HCT116 (cell line): ENCODE measurements around the gene GRIK3. TPM values are rescaled to one million over a fixed set of nuclear protein-coding genes. Genes with fewer than 3 reads are reported as not detected.

Source experiments
- ATAC-seq: fragments of 200-7000 bp; cut with Tn5 transposase; 2 replicates; pipeline ENCODE4 v1.9.1; 2020; ENCODE audit warnings: mild to moderate bottlenecking, moderate library complexity
- BruUV-seq: library from RNA; stranded (reverse); fragments of 400-500 nt; replicated peaks from 2 replicates; lab custom pipeline; 2021; lab: Mats Ljungman, UMichigan
- CTCF ChIA-PET: fragments of 300-600 bp; sonication (Branson Sonifier 250); formaldehyde crosslinking; loops from one replicate; lab custom pipeline; 2021; ENCODE audit warnings: antibody characterized with exemption; lab: Charles Lee
- POLR2A ChIA-PET: fragments of 300-600, 350-600 bp; sonication (Branson Sonifier 250); formaldehyde crosslinking; loops from one replicate; lab custom pipeline; 2021; ENCODE audit warnings: antibody characterized with exemption; lab: Charles Lee
- RAD21 ChIA-PET, 2 experiments: fragments of 300-600 bp; sonication (Branson Sonifier 250); formaldehyde crosslinking; loops; one replicate each; lab custom pipeline; 2023; ENCODE audit warnings: low total read pairs in 2 of 2; ENCODE audit not compliant: uncharacterized antibody in 2 of 2, unreplicated experiment in 2 of 2, low non-redundant PET in 1 of 2; lab: Charles Lee
- DNase-seq: peaks from one replicate; pipeline ENCODE4 v3.0.0-alpha.2; 2010; ENCODE audit warnings: low read depth, low spot score
- H2AFZ ChIP-seq: fragments of 200-600 bp; shearing (Covaris generic), sonication (generic); 2 replicates; pipeline ENCODE4 v1.6.1; 2017; ENCODE audit warnings: low read depth, mixed run types, mixed read lengths, antibody characterized with exemption, low read length; ENCODE audit not compliant: poor library complexity, severe bottlenecking
- H3K27ac ChIP-seq: 2 replicates; pipeline ENCODE4 v1.5.1; 2012; ENCODE audit warnings: low read depth, low read length
- H3K27me3 ChIP-seq: fragments of 200-600 bp; sonication (generic); 2 replicates; pipeline ENCODE4 v1.6.1; 2016; ENCODE audit warnings: mixed run types, low read length, mixed read lengths; ENCODE audit not compliant: insufficient read depth
- H3K36me3 ChIP-seq, 2 experiments: fragments of 200-500 bp in 1 of 2; fragments of 200-600 bp in 1 of 2; sonication (Bioruptor generic) in 1 of 2; sonication (generic) in 1 of 2; 2 replicates each; pipeline versions ENCODE4 v1.5.1 to v1.6.1; 2014 to 2016; ENCODE audit warnings: low read length in 2 of 2, inconsistent platforms in 1 of 2, mixed read lengths in 1 of 2, mixed run types in 1 of 2; ENCODE audit not compliant: insufficient read depth in 2 of 2, control insufficient read depth in 1 of 2
- H3K4me1 ChIP-seq, 2 experiments: fragments of 200-600 bp in 1 of 2; sonication (generic) in 1 of 2; 2 replicates each; pipeline versions ENCODE4 v1.5.1 to v1.6.1; 2012 to 2017; ENCODE audit warnings: low read length in 2 of 2, inconsistent platforms in 1 of 2, mild to moderate bottlenecking in 1 of 2, mixed read lengths in 1 of 2, mixed run types in 1 of 2, moderate library complexity in 1 of 2; ENCODE audit not compliant: insufficient read depth in 2 of 2, control insufficient read depth in 1 of 2
- H3K4me2 ChIP-seq: fragments of 200-600 bp; sonication (generic); 2 replicates; pipeline ENCODE4 v1.6.1; 2017; ENCODE audit warnings: mixed run types, low read length, mixed read lengths
- H3K4me3 ChIP-seq, 2 experiments: fragments of 200-600 bp in 1 of 2; sonication (generic) in 1 of 2; replicated peaks in 1 of 2; 2 replicates each; pipeline ENCODE4 v1.5.1; 2011 to 2016; ENCODE audit warnings: low read length in 2 of 2, control low read depth in 1 of 2, low read depth in 1 of 2, mild to moderate bottlenecking in 1 of 2, mixed read lengths in 1 of 2, mixed run types in 1 of 2
- H3K79me2 ChIP-seq: fragments of 200-600 bp; sonication (generic); 2 replicates; pipeline ENCODE4 v1.6.1; 2017; ENCODE audit warnings: mild to moderate bottlenecking, mixed run types, low read length, moderate library complexity, mixed read lengths; ENCODE audit not compliant: insufficient read depth
- H3K9ac ChIP-seq: fragments of 200-600 bp; sonication (generic); 2 replicates; pipeline ENCODE4 v1.6.1; 2016; ENCODE audit warnings: low read length, mixed read lengths
- H3K9me2 ChIP-seq: fragments of 200-600 bp; sonication (generic), shearing (Covaris generic); 2 replicates; pipeline ENCODE4 v1.6.1; 2017; ENCODE audit warnings: mixed run types, mild to moderate bottlenecking, moderate library complexity; ENCODE audit not compliant: insufficient read depth
- H3K9me3 ChIP-seq, 2 experiments: fragments of 200-500 bp in 1 of 2; fragments of 200-600 bp in 1 of 2; sonication (Bioruptor generic) in 1 of 2; sonication (generic) in 1 of 2; 2 replicates each; pipeline ENCODE4 v1.6.1; 2014 to 2017; ENCODE audit warnings: low read length in 2 of 2, mixed read lengths in 2 of 2, inconsistent platforms in 1 of 2, low read depth in 1 of 2, mild to moderate bottlenecking in 1 of 2, mixed run types in 1 of 2, moderate library complexity in 1 of 2; ENCODE audit not compliant: control insufficient read depth in 1 of 2, insufficient read depth in 1 of 2
- H4K20me1 ChIP-seq: fragments of 200-600 bp; sonication (generic), shearing (Covaris generic); 2 replicates; pipeline ENCODE4 v1.6.1; 2017; ENCODE audit warnings: mixed run types, mild to moderate bottlenecking, moderate library complexity; ENCODE audit not compliant: insufficient read depth
- CBX3 ChIP-seq: IDR thresholded peaks from 2 replicates; pipeline ENCODE4 v1.6.1; 2012; ENCODE audit warnings: low read depth
- CTCF ChIP-seq, 3 experiments: fragments of 200-600 bp in 1 of 3; sonication (generic) in 1 of 3; IDR thresholded peaks in 2 of 3; conservative IDR thresholded peaks in 1 of 3; 2 replicates each; pipeline ENCODE4 v1.5.1; 2012 to 2017; ENCODE audit warnings: low read depth in 2 of 3, low read length in 2 of 3, antibody characterized with exemption in 1 of 3, borderline replicate concordance in 1 of 3, control low read depth in 1 of 3, mild to moderate bottlenecking in 1 of 3, mixed read lengths in 1 of 3, mixed run types in 1 of 3, moderate library complexity in 1 of 3; ENCODE audit not compliant: insufficient read depth in 1 of 3
- EGR1 ChIP-seq: IDR thresholded peaks from 2 replicates; pipeline ENCODE4 v1.6.1; 2012; ENCODE audit warnings: low read depth
- EZH2 ChIP-seq: fragments of 200-600 bp; sonication (generic); IDR thresholded peaks from 2 replicates; pipeline ENCODE4 v1.6.1; 2017; ENCODE audit warnings: antibody characterized with exemption, mixed run types
- JUND ChIP-seq: IDR thresholded peaks from 2 replicates; pipeline ENCODE4 v1.6.1; 2012
- RAD21 ChIP-seq: IDR thresholded peaks from 2 replicates; pipeline ENCODE4 v1.6.1; 2012; ENCODE audit warnings: low read depth, mild to moderate bottlenecking
- SP1 ChIP-seq: IDR thresholded peaks from 2 replicates; pipeline ENCODE4 v1.6.1; 2012; ENCODE audit warnings: low read depth
- TCF7L2 ChIP-seq: IDR thresholded peaks from 2 replicates; pipeline ENCODE4 v1.7.0; 2011; ENCODE audit warnings: borderline replicate concordance, inconsistent platforms; ENCODE audit not compliant: insufficient read depth, insufficient read length; ENCODE audit errors: extremely low read depth
- ZFX ChIP-seq: fragments of 450-650 bp; IDR thresholded peaks from 2 replicates; pipeline ENCODE4 v1.6.1; 2017
- ZNF274 ChIP-seq: fragments of 200-500 bp; sonication (Bioruptor generic); IDR thresholded peaks from 2 replicates; pipeline ENCODE4 v1.6.1; 2014; ENCODE audit warnings: mild to moderate bottlenecking, low read depth, low read length, inconsistent platforms
- intact Hi-C: fragments of 100-400 bp; cut with micrococcal nuclease; formaldehyde crosslinking; loops from 2 replicates; pipeline ENCODE4 v1.10.0; 2022
- total RNA-seq: library from RNA; stranded (reverse); gene quantifications from one replicate; pipeline ENCODE4 v1.2.1, GENCODE V29; 2021; ENCODE audit not compliant: unreplicated experiment
- TF ChIP-seq, protein P1 (sequence below): IDR thresholded peaks from 2 replicates; pipeline ENCODE4 v1.6.1; 2012
- TF ChIP-seq, protein P2 (sequence below): IDR thresholded peaks from 2 replicates; pipeline ENCODE4 v1.6.1; 2011; ENCODE audit warnings: mild to moderate bottlenecking, low read length, moderate library complexity; ENCODE audit not compliant: insufficient replicate concordance; ENCODE audit errors: extremely low read depth

GRIK3 gene
- total RNA-seq, 1 experiment from 2014 or later: not detected

DNA sequence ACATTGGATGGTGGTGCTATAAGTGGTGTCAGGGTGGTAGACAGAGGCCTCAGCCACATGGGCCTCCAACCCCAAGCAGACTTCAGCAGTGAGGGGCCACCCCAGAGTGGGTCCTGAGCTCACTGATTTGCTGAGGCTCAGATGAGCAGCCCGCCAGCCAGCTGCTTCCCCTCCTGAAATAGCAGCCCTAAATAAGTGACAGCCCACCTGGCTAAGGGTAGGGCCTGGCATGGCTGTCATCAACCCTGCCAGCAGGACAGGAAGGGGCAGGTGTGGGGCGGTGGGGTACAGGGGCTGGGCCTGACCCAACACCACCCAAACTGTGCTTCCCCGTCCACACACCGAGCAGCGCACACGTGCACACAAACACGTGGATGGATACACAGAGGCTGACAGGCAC lies 79.3 kb downstream of the GRIK3 start:
- TF ChIP-seq CTCF (IDR thresholded peaks at IDR 0.05 in 2 of 3, conservative IDR thresholded peaks at IDR 0.05 in 1 of 3; ENCODE audit: borderline replicate concordance in 1 of 3, insufficient read depth in 1 of 3, low read depth in 2 of 3, low read length in 2 of 3): no peak
- TF ChIP-seq, protein P1, sequence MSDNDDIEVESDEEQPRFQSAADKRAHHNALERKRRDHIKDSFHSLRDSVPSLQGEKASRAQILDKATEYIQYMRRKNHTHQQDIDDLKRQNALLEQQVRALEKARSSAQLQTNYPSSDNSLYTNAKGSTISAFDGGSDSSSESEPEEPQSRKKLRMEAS: no peak
- no peak for TF ChIP-seq JUND
- TF ChIP-seq ZFX: no peak
- no peak for TF ChIP-seq EGR1
- no peak for TF ChIP-seq SP1
- TF ChIP-seq CBX3: no peak
- TF ChIP-seq ZNF274: no peak
- TF ChIP-seq, protein P2, sequence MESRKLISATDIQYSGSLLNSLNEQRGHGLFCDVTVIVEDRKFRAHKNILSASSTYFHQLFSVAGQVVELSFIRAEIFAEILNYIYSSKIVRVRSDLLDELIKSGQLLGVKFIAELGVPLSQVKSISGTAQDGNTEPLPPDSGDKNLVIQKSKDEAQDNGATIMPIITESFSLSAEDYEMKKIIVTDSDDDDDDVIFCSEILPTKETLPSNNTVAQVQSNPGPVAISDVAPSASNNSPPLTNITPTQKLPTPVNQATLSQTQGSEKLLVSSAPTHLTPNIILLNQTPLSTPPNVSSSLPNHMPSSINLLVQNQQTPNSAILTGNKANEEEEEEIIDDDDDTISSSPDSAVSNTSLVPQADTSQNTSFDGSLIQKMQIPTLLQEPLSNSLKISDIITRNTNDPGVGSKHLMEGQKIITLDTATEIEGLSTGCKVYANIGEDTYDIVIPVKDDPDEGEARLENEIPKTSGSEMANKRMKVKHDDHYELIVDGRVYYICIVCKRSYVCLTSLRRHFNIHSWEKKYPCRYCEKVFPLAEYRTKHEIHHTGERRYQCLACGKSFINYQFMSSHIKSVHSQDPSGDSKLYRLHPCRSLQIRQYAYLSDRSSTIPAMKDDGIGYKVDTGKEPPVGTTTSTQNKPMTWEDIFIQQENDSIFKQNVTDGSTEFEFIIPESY: no peak
- no peak for TF ChIP-seq RAD21
- TF ChIP-seq TCF7L2: no peak
- no peak for TF ChIP-seq EZH2
- Histone ChIP-seq H2AFZ (no peak overlapping the region), H4K20me1 (no peaks in the 10 kb centered on the region), H3K9ac (no peak overlapping the region), H3K9me2 (no peaks in the 10 kb centered on the region), H3K27me3 (peaks cover 27% of the 10 kb centered on the region), H3K36me3 (no peaks in the 10 kb centered on the region), H3K4me1 (no peaks in the 10 kb centered on the region), H3K4me3 (no peak overlapping the region), H3K4me2 (no peak overlapping the region), H3K27ac (no peak overlapping the region), H3K9me3 (no peaks in the 10 kb centered on the region), H3K79me2 (no peaks in the 10 kb centered on the region)
- ATAC-seq (no peak), DNase-seq (no peak)
- ChIA-PET RAD21 (interaction anchor here in 1 of 2 experiments (0.6 kb wide), 1 partner anchor 142 kb away, joined by 8 read pairs; no protein-coding TSS in a partner anchor), POLR2A (no interaction called here), CTCF (no interaction called here)
- intact Hi-C loops: no loop called here
- no TSS peak for BruUV-seq
